GM21381 (cell line): ENCODE results near the gene POLR3K.
"Not testable (repeated sequence)": the region's sequence is repeated elsewhere in the genome, so short reads cannot be mapped to it uniquely, and the experiment has no call there.

Experiments used
- ATAC-seq: cut with Tn5 transposase; IDR thresholded peaks from one replicate; pipeline ENCODE4 v1.9.1; 2021; ENCODE audit warnings: mild to moderate bottlenecking, moderate library complexity; ENCODE audit not compliant: unreplicated experiment

POLR3K gene

DNA sequence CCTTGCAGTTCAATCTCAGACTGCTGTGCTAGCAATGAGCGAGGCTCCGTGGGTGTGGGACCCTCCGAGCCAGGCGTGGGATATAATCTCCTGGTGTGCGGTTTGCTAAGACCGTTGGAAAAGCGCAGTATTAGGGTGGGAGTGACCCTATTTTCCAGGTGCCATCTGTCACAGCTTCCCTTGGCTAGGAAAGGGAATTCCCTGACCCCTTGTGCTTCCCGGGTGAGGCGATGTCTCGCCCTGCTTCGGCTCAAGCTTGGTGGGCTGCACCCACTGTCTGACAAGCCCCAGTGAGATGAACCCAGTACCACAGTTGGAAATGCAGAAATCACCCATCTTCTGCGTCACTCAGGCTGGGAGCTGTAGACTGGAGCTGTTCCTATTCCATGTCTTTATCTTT, 32.5 kb downstream of the POLR3K start:
- not testable (repeated sequence) for ATAC-seq

DNA sequence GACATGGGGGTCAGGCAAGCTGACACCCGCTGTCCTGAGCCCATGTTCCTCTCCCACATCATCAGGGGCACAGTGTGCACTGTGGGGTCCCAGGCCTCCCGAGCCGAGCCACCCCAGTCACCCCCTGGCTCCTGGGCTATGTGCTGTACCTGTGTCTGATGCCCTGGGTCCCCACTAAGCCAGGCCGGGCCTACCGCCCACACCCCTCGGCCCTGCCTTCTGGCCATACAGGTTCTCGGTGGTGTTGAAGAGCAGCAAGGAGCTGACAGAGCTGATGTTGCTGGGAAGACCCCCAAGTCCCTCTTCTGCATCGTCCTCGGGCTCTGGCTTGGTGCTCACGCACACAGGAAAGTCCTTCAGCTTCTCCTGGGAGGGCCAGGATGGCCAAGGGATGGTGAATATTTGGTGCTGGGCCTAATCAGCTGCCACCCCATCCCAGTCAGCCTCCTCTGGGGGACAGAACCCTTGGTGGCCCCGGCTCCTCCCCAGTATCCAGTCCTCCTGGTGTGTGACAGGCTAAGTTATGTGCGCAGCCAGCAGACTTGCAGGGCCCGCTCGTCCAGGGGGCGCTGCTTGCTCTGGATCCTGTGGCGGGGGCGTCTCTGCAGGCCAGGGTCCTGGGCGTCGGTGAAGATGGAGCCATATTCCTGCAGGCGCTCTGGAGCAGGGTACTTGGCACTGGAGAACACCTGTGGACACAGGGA, 36.2 kb downstream of the POLR3K start:
- ATAC-seq: not testable (repeated sequence)

DNA sequence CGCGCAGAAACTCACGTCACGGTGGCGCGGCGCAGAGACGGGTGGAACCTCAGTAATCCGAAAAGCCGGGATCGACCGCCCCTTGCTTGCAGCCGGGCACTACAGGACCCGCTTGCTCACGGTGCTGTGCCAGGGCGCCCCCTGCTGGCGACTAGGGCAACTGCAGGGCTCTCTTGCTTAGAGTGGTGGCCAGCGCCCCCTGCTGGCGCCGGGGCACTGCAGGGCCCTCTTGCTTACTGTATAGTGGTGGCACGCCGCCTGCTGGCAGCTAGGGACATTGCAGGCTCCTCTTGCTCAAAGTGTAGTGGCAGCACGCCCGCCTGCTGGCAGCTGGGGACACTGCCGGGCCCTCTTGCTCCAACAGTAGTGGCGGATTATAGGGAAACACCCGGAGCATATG, 42.6 kb downstream of the POLR3K start:
- not testable (repeated sequence) for ATAC-seq

DNA sequence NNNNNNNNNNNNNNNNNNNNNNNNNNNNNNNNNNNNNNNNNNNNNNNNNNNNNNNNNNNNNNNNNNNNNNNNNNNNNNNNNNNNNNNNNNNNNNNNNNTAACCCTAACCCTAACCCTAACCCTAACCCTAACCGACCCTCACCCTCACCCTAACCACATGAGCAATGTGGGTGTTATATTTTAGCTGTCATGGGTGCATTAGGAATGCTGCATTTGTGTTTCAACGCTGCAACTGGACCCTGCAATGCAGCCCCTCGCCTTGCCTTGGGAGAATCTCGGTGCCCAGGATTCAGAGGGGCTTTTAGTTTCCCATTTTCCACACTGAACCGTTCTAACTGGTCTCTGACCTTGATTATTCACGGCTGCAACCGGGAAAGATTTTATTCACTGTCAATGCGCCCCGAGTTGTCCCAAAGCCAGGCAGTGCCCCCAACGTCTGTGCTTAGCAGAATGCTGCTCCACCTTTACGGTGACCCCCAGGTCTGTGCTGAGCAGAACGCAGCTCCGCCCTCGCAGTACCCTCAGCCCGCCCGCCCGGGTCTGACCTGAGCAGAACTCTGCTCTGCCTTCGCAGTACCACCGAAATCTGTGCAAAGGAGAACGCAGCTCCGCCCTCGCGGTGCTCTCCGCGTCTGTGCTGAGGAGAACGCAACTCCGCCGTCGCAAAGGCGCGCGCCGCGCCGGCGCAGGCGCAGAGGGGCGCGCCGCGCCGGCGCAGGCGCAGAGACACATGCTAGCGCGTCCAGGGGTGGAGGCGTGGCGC, 43.3 kb downstream of the POLR3K start:
- ATAC-seq: no peak
